GM18505 (cell line): Measurements from ENCODE around the gene CASP8AP2.
"Not testable (repeated sequence)": the region's sequence is repeated elsewhere in the genome, so short reads cannot be mapped to it uniquely, and the experiment has no call there.

Experiments used
- ATAC-seq: cut with Tn5 transposase; IDR thresholded peaks from one replicate; pipeline ENCODE4 v1.9.1; 2021; ENCODE audit not compliant: unreplicated experiment
- POLR2A ChIP-seq: IDR thresholded peaks from 4 replicates; pipeline ENCODE4 v1.6.1; 2011; ENCODE audit warnings: borderline replicate concordance; ENCODE audit not compliant: insufficient read depth, insufficient read length; ENCODE audit errors: extremely low read depth

CASP8AP2 gene

GRCh38 chr6:89834884-89835792, 5.5 kb downstream of the CASP8AP2 start:
- no peak for TF ChIP-seq POLR2A
- ATAC-seq, result peak; percentile 92

DNA sequence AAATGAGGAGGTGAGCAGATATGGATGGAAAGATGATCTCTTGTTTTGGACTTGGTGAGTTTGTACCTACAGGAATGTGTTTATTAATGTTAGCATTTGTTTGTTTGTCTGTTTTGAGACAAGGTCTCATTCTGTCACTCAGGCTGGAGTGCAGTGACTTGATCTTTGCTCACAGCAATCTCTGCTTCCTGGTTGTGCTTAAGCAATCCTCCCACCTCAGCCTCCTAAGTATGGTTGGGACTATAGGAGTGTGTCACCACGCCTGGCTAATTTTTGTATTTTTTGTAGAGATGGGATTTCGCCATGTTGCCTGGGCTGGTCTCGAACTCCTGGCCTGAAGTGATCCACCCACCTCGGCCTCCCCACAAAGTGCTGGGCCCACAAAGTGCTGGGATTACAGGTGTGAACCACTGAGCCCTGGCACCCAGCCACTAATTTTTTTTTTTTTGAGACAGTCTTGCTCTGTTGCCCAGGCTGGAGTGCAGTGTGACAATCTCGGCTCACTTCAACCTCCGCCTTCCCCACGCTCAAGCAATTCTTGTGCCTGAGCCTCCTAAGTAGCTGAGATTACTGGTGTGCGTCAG, 7.1 kb downstream of the CASP8AP2 start:
- peak; percentile 33 for ATAC-seq

GRCh38 chr6:89840538-89840937, 10.9 kb downstream of the CASP8AP2 start:
- TF ChIP-seq POLR2A, result no peak
- no peak for ATAC-seq

More for the DNA sequence above, 7.1 kb downstream of the CASP8AP2 start:
- TF ChIP-seq POLR2A, result no peak

DNA sequence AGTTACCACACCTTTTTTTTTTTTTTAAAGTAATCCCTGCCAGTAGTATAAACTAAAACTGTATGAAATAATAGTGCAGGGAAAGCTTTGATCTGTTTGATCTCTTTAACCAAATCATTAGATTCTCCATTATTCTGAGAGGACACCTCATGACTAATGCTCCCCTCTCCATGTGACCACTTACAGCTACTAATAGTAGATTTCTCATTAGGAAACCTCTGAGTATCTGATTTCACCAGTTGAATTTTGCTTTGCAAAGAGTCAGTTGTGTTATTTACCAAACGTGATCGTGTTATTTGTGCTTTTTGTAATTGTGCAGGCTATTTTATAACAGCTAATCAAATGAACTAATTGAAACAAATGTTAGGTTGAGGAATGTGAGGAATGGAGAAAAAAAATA, 12.5 kb downstream of the CASP8AP2 start:
- no peak for ATAC-seq
- no peak for TF ChIP-seq POLR2A

GRCh38 chr6:89843070-89843469, 13.4 kb downstream of the CASP8AP2 start:
- TF ChIP-seq POLR2A, result no peak
- no peak for ATAC-seq

- ATAC-seq, result not testable (repeated sequence)
Measured at GRCh38 chr6:89847513-89847912, 17.8 kb downstream of the CASP8AP2 start.

DNA sequence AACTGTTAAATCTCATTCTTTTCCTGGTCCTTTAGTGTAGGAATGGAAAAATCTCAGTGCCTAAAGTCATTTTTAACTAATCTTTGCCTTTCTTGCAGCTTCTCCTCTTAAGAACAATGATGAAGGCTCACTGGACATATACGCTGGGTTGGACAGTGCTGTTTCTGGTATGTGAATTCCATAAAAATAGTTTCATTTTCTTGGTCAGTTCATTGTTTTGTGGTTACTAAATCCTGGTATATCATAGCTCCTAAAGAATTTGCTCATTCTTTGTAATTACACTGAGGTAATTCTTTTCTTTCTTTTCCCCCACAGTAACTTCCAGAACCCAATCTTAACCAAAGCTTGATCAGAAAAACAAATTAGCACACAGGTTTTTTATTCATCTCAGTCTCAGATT, 23.4 kb downstream of the CASP8AP2 start:
- TF ChIP-seq POLR2A, result no peak
- no peak for ATAC-seq

- ATAC-seq, result no peak
- no peak for TF ChIP-seq POLR2A
Measured at GRCh38 chr6:89858041-89858440, 28.4 kb downstream of the CASP8AP2 start.

GRCh38 chr6:89859744-89860143, 30.1 kb downstream of the CASP8AP2 start:
- ATAC-seq, result peak; percentile 58
- TF ChIP-seq POLR2A, result no peak

DNA sequence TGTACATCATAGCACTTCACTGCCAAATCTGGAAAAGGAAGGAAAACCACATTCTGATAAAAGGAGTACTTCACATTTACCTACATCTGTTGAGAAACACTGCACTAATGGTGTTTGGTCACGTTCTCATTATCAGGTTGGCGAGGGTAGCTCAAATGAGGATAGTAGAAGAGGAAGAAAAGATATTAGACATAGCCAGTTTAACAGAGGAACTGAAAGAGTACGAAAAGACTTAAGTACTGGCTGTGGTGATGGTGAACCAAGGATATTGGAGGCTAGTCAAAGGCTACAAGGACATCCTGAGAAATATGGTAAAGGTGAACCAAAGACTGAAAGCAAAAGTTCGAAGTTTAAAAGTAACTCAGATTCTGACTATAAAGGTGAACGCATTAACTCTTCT, 32.6 kb downstream of the CASP8AP2 start:
- TF ChIP-seq POLR2A, result no peak
- ATAC-seq, result peak; percentile 73

DNA sequence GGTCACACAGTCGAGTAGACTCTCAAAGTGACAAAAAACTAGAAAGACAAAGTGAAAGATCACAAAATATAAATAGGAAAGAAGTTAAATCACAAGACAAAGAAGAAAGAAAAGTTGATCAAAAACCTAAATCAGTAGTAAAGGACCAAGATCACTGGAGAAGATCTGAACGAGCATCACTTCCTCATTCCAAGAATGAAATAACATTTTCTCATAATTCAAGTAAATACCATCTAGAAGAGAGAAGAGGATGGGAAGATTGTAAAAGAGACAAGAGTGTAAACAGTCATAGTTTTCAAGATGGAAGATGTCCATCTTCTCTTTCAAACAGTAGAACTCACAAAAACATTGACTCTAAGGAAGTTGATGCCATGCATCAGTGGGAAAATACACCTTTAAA, 33.0 kb downstream of the CASP8AP2 start:
- ATAC-seq, result peak; percentile 8
- TF ChIP-seq POLR2A, result no peak

DNA sequence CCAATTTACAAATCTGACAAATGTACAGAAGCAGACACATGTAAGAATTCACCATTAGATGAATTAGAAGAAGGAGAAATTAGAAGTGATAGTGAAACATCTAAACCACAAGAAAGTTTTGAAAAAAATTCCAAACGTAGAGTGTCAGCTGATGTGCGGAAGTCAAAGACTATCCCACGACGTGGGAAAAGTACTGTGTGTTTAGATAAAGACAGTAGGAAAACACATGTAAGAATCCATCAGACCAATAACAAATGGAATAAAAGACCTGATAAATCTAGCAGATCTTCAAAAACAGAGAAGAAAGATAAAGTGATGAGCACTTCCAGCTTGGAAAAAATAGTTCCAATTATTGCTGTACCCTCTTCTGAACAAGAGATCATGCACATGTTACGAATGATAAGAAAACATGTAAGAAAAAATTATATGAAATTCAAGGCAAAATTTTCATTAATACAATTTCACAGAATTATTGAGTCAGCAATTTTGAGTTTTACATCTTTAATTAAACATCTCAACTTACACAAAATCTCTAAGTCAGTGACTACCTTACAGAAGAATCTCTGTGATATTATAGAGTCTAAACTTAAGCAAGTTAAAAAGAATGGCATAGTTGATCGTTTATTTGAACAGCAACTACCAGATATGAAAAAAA, 36.5 kb downstream of the CASP8AP2 start:
- TF ChIP-seq POLR2A, result no peak

DNA sequence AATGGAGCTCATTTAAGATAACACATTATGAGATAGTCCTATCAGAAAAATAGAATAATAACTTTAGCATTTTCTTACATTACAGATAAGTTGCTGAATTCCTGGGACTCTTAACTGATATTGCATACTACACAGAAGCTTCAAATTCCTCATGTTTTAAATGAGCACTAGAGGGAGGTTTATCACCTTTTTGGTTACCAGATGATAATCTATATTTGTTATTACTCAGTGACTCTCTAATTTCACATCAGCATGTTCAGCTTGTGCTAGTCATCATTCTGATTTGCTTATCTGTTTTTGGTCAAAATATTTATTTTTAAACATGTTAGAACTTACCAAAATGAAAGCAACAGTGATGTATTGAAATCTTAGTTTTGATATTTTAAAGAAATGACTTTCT, 44.0 kb downstream of the CASP8AP2 start:
- no peak for TF ChIP-seq POLR2A
- no peak for ATAC-seq

More for the DNA sequence above, 36.5 kb downstream of the CASP8AP2 start:
- ATAC-seq, result no peak

DNA sequence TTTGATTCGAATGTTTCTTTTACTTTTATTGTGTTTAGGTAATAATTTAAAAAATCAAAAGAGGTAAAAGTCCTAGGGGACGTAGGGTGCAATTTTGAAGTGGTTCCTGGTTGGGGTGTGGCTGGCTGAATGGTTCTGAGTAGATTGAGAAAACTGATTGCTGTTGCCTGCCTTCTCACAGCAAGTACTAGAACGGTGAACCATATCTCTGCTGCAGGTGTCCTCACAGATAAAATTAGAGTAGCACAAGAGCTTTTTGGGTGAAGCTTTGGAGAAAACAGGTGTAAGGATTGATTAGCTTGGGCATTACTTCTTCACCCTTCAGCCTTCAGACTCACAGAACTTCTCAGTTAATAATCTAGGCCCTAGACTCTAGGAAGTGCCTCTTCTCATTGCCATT, 44.8 kb downstream of the CASP8AP2 start:
- ATAC-seq, result no peak
- TF ChIP-seq POLR2A, result no peak
